H9 (cell line): ENCODE data around the gene C20orf173. TPM values are rescaled to one million over a fixed set of nuclear protein-coding genes. Genes with fewer than 3 reads are reported as not detected.

Experiments used
- DNase-seq: peaks from one replicate; pipeline ENCODE4 v3.0.0-alpha.2; 2017
- H2AFZ ChIP-seq: one replicate; pipeline ENCODE4 v1.6.1; 2013; ENCODE audit warnings: mild to moderate bottlenecking, low read length, control low read depth, moderate library complexity
- H2AK5ac ChIP-seq: 2 replicates; pipeline ENCODE4 v1.6.1; 2013; ENCODE audit warnings: low read length, control low read depth, mixed read lengths; ENCODE audit not compliant: insufficient read length
- H2BK120ac ChIP-seq: one replicate; pipeline ENCODE4 v1.6.1; 2013; ENCODE audit warnings: low read depth, mild to moderate bottlenecking, low read length, control low read depth, inconsistent platforms; ENCODE audit not compliant: poor library complexity, severe bottlenecking
- H2BK12ac ChIP-seq: 2 replicates; pipeline ENCODE4 v1.6.1; 2013; ENCODE audit warnings: low read length, control low read depth, mixed read lengths, low read depth; ENCODE audit not compliant: insufficient read length
- H2BK15ac ChIP-seq: 2 replicates; pipeline ENCODE4 v1.6.1; 2013; ENCODE audit warnings: low read depth, low read length, control low read depth
- H2BK20ac ChIP-seq: one replicate; pipeline ENCODE4 v1.6.1; 2013; ENCODE audit warnings: low read depth, mild to moderate bottlenecking, low read length, control low read depth, inconsistent platforms; ENCODE audit not compliant: poor library complexity, severe bottlenecking
- H2BK5ac ChIP-seq: 2 replicates; pipeline ENCODE4 v1.6.1; 2013; ENCODE audit warnings: low read length, control low read depth, mixed read lengths; ENCODE audit not compliant: insufficient read length
- H3K14ac ChIP-seq: 2 replicates; pipeline ENCODE4 v1.6.1; 2013; ENCODE audit warnings: low read length, control low read depth; ENCODE audit not compliant: insufficient read depth
- H3K18ac ChIP-seq: 2 replicates; pipeline ENCODE4 v1.6.1; 2013; ENCODE audit warnings: low read depth, mild to moderate bottlenecking, mixed read lengths, low read length, control low read depth; ENCODE audit not compliant: insufficient read length
- H3K23ac ChIP-seq: 2 replicates; pipeline ENCODE4 v1.6.1; 2013; ENCODE audit warnings: low read length, control low read depth, mixed read lengths, low read depth; ENCODE audit not compliant: insufficient read length
- H3K23me2 ChIP-seq: 2 replicates; pipeline ENCODE4 v1.6.1; 2013; ENCODE audit warnings: low read depth, mild to moderate bottlenecking, mixed read lengths, low read length, control low read depth; ENCODE audit not compliant: insufficient read length, poor library complexity, severe bottlenecking
- H3K27ac ChIP-seq: 2 replicates; pipeline ENCODE4 v1.5.1; 2013; ENCODE audit warnings: low read length, control low read depth, mixed read lengths, low read depth; ENCODE audit not compliant: insufficient read length
- H3K27me3 ChIP-seq: 2 replicates; pipeline ENCODE4 v1.6.1; 2013; ENCODE audit warnings: low read length, control low read depth, inconsistent platforms; ENCODE audit not compliant: insufficient read depth
- H3K4ac ChIP-seq: 2 replicates; pipeline ENCODE4 v1.6.1; 2013; ENCODE audit warnings: low read depth, mild to moderate bottlenecking, control low read depth, inconsistent platforms, low read length, moderate library complexity
- H3K4me1 ChIP-seq: 2 replicates; pipeline ENCODE4 v1.6.1; 2013; ENCODE audit warnings: low read length, control low read depth, inconsistent platforms; ENCODE audit not compliant: insufficient read depth
- H3K4me2 ChIP-seq: 2 replicates; pipeline ENCODE4 v1.6.1; 2013; ENCODE audit warnings: low read length, control low read depth, mixed read lengths; ENCODE audit not compliant: insufficient read length, insufficient read depth
- H3K56ac ChIP-seq: 2 replicates; pipeline ENCODE4 v1.6.1; 2013; ENCODE audit warnings: low read depth, mild to moderate bottlenecking, mixed read lengths, low read length, control low read depth; ENCODE audit not compliant: insufficient read length
- H3K79me1 ChIP-seq: 2 replicates; pipeline ENCODE4 v1.6.1; 2013; ENCODE audit warnings: low read depth, mild to moderate bottlenecking, moderate library complexity, low read length, control low read depth, inconsistent platforms; ENCODE audit not compliant: insufficient read depth, poor library complexity, severe bottlenecking
- H3K79me2 ChIP-seq: 2 replicates; pipeline ENCODE4 v1.6.1; 2013; ENCODE audit warnings: low read length, control low read depth, inconsistent platforms; ENCODE audit not compliant: insufficient read depth
- H3K9ac ChIP-seq: 2 replicates; pipeline ENCODE4 v1.6.1; 2013; ENCODE audit warnings: low read length, control low read depth, mixed read lengths; ENCODE audit not compliant: insufficient read length; ENCODE audit errors: extremely low read depth
- H3K9me3 ChIP-seq: one replicate; pipeline ENCODE4 v1.6.1; 2013; ENCODE audit warnings: low read depth, low read length, inconsistent platforms; ENCODE audit not compliant: control insufficient read depth
- H3T11ph ChIP-seq: one replicate; pipeline ENCODE4 v1.6.1; 2013; ENCODE audit warnings: mild to moderate bottlenecking, low read length, control low read depth, inconsistent platforms
- H4K20me1 ChIP-seq: one replicate; pipeline ENCODE4 v1.6.1; 2013; ENCODE audit not compliant: control insufficient read depth, insufficient read length, insufficient read depth
- H4K5ac ChIP-seq: 2 replicates; pipeline ENCODE4 v1.6.1; 2013; ENCODE audit warnings: low read depth, mild to moderate bottlenecking, mixed read lengths, low read length, control low read depth; ENCODE audit not compliant: insufficient read length
- H4K8ac ChIP-seq: replicated peaks from 2 replicates; pipeline ENCODE4 v1.6.1; 2013; ENCODE audit warnings: low read length, control low read depth, mixed read lengths, low read depth; ENCODE audit not compliant: insufficient read length
- H4K91ac ChIP-seq: 2 replicates; pipeline ENCODE4 v1.6.1; 2013; ENCODE audit warnings: low read depth, mild to moderate bottlenecking, moderate library complexity, mixed read lengths, low read length, control low read depth; ENCODE audit not compliant: insufficient read length
- H3K27ac Mint-ChIP-seq, 3 experiments: 2 replicates in 2 of 3; 3 replicates in 1 of 3; pipeline ENCODE4 v1.8.0; 2020 to 2021; ENCODE audit warnings: mixed read lengths in 3 of 3, mild to moderate bottlenecking in 1 of 3, moderate library complexity in 1 of 3
- H3K27me3 Mint-ChIP-seq: 2 replicates; pipeline ENCODE4 v1.8.0; 2021; ENCODE audit warnings: low read depth, mild to moderate bottlenecking, moderate library complexity, mixed read lengths
- H3K36me3 Mint-ChIP-seq, 3 experiments: 2 replicates in 2 of 3; 3 replicates in 1 of 3; pipeline ENCODE4 v1.8.0; 2020 to 2021; ENCODE audit warnings: low read depth in 3 of 3, mixed read lengths in 3 of 3; ENCODE audit not compliant: insufficient read depth in 1 of 3
- H3K4me1 Mint-ChIP-seq, 2 experiments: 2 replicates each; pipeline ENCODE4 v1.8.0; 2020; ENCODE audit warnings: mixed read lengths in 2 of 2
- H3K4me3 Mint-ChIP-seq, 2 experiments: 2 replicates in 1 of 2; 3 replicates in 1 of 2; pipeline ENCODE4 v1.8.0; 2020 to 2021; ENCODE audit warnings: mild to moderate bottlenecking in 2 of 2, mixed read lengths in 2 of 2, moderate library complexity in 1 of 2
- H3K9me3 Mint-ChIP-seq, 2 experiments: 2 replicates in 1 of 2; 3 replicates in 1 of 2; pipeline ENCODE4 v1.8.0; 2020; ENCODE audit warnings: mild to moderate bottlenecking in 2 of 2, mixed read lengths in 2 of 2, moderate library complexity in 1 of 2
- CTCF ChIP-seq: fragments of 200-600 bp; sonication (generic); conservative IDR thresholded peaks from 3 replicates; pipeline ENCODE4 v1.8.0; 2021; ENCODE audit warnings: antibody characterized with exemption, mild to moderate bottlenecking
- WGBS: extraction: QIAGEN DNeasy Blood & Tissue Kit; methylation state at CpG from one replicate; pipeline ENCODE4 v1.1.7; 2013; ENCODE audit warnings: missing lambda C conversion rate, low lambda C conversion rate, mixed read lengths; ENCODE audit not compliant: insufficient read length; ENCODE audit errors: extremely low coverage; 5-methylcytosine and 5-hydroxymethylcytosine counted together
- total RNA-seq: library from RNA; stranded (reverse); gene quantifications from 2 replicates; pipeline ENCODE4 v1.2.1, GENCODE V29; 2021

C20orf173 gene
- total RNA-seq, 1 experiment from 2014 or later, result not detected

GRCh38 chr20:35487479-35487878, 42.0 kb downstream of the C20orf173 start:
- Histone ChIP-seq H3K4ac (no peak overlapping the region), H3K4me2 (no peak overlapping the region), H3K23ac (no peak overlapping the region), H3K9ac (no peak overlapping the region), H3K9me3 (no peaks in the 10 kb centered on the region), H2AK5ac (no peak overlapping the region), H3K23me2 (no peaks in the 10 kb centered on the region), H4K8ac (no peak overlapping the region), H2BK5ac (no peak overlapping the region), H2BK15ac (no peak overlapping the region), H3T11ph (no peak overlapping the region), H3K14ac (no peak overlapping the region), H3K79me1 (no peaks in the 10 kb centered on the region), H3K18ac (no peak overlapping the region), H2AFZ (no peak overlapping the region), H4K20me1 (no peaks in the 10 kb centered on the region), H2BK20ac (no peak overlapping the region), H2BK120ac (no peak overlapping the region), H3K27ac (no peak overlapping the region), H3K56ac (no peak overlapping the region), H3K4me1 (no peaks in the 10 kb centered on the region), H4K91ac (no peak overlapping the region), H4K5ac (no peak overlapping the region), H2BK12ac (no peak overlapping the region), H3K79me2 (no peaks in the 10 kb centered on the region), H3K27me3 (no peaks in the 10 kb centered on the region)
- peaks cover 7 to 11% of the 10 kb centered on the region in 2 experiments for H3K9me3 Mint-ChIP-seq
- peaks cover 30 to 70% (median 61%) of the 10 kb centered on the region in 3 experiments for H3K36me3 Mint-ChIP-seq
- no peak for TF ChIP-seq CTCF
- WGBS, result no CpG with 5 or more reads among the region's 4 CpGs
- DNase-seq, result no peak
- no peak overlapping the region for H3K4me3 Mint-ChIP-seq
- H3K4me1 Mint-ChIP-seq, result no peaks in the 10 kb centered on the region
- no peaks in the 10 kb centered on the region for H3K27me3 Mint-ChIP-seq
- H3K27ac Mint-ChIP-seq, result no peak overlapping the region
